MV-4-11 (cell line): ENCODE measurements around the gene PHF14.
"Not testable (repeated sequence)": the region's sequence is repeated elsewhere in the genome, so short reads cannot be mapped to it uniquely, and the experiment has no call there.

Experiments
- DNase-seq: peaks from one replicate; lab custom pipeline; 2025; lab: John Stamatoyannopoulos, UW

The PHF14 gene

DNA sequence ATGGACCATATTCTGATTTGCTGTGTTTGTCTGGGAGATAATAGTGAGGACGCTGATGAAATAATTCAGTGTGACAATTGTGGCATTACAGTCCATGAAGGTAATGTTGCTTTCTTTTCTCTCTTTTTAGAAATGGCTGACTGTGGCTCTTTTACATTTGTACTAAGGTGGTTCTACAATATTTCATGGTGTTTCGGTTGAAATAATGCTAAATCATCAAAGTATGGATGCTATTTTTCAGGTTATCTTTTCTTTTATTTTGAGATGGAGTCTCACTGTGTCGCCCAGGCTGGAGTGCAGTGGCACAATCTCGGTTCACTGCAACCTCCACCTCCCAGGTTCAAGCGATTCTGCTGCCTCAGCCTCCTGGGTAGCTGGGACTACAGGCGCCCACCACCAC, 17.1 kb downstream of the PHF14 start:
- not testable (repeated sequence) for DNase-seq

DNA sequence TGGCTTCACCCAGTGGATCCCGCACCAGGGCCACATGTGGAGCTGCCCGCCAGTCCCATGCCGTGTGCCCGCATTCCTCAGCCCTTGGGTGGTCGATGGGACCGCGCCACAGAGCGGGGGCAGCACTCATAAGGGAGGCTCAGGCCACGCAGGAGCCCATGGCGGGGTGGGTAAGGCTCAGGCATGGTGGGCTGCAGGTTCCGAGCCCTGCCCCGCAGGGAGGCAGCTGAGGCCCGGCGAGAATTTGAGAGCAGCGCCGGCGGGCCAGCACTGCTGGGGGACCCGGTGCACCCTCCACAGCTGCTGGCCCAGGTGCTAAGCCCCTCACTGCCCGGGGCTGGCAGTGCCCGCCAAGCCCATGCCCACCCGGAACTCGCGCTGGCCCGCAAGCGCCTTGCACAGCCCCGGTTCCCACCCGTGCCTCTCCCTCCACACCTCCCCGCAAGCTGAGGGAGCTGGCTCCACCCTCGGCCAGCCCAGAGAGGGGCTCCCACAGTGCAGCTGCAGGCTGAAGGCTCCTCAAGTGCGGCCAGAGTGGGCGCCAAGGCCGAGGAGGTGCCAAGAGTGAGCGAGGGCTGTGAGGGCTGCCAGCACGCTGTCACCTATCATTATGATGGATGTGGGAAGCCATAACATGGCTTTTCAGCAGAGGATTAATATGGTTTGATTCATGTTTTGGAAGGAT, 22.0 kb downstream of the PHF14 start:
- not testable (repeated sequence) for DNase-seq

DNA sequence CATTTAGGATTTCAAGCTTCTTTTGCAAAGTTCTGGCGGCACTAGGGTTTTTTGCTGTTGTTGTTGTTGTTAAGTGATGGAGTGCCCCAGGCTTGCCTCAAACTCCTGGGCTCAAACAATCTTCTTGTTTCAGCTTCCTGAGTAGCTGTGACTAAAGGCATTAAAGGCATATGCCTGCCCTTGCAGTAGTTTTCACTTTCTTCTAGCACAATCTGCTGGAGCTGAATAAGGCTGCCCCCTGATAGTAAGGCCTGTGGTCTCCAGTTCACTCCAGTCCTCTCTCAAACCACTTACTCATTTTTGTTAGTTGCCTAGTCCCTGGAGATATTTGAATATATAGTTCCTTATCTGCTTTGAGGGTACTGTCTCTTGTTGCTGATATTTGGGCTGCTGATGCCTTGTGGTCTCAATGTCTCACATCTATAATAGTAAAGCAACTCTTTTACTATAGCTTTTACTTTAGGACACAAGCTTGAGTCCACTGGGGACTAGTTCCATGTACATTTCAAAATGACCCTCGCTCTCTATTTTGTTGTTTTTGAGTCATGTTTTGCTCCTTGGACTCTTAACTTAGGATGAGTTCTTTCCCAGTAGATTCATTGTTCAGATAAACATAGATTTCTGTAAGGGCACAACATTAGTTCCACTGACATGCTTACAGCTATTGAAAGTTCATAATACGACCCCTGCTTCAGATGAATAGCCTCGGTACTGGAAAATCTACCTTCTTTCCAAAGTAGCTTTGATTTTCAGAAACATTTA, 25.5 kb downstream of the PHF14 start:
- DNase-seq, result no peak

DNA sequence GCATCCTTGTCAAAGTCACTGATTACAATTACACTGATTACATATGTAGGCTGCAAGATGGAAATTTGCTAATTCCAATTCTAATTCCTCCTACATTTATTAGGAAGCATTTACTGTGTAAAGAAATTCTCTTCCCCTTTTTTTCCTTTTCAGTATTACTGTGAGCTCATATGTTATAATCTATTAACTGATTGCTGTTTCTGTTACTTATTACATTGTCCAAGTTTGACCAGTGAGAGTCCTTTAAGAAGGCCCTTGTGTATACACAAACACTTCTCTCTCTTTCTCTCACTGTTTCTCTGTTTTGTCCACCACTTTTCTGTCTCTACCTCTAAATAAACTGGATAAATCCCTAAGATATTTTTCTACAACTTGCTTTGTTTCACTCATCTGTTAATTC, 31.5 kb downstream of the PHF14 start:
- no peak for DNase-seq

DNA sequence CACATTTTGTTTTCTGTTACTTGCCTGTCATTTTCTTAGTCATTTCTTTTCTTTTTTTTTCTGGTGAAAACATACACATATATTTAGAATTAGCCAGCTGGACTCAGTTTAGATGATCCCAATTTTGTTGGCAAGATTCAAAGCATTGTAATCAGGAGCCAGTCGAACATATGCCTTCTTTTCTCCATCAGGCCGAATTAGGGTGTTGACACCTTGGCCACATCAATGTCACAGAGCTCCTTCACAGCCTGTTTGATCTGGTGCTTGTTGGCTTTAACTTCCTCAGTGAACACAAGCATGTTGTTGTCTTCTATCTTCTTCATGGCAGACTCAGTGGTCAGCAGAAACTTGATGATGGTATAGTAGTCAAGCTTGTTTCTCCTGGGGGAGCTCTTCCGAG, 32.6 kb downstream of the PHF14 start:
- DNase-seq, result no peak

DNA sequence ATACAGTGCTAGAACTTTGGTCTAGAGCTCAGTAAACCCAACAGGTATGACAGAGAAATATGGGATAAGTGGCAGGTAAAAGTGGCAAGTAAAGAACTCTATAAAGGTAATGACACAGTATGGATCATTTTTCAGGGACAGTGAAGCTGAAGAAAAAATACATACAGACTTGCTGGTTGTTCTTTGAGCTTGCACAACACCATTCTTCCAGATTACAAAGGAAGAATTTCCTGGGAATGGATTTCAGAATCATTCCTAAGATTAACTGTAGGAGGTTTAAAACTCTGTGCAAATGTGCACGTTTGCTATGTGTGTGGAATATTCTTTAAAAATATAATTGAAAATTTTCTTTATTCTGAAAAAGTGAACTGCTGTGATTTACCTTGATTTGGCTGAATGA, 36.0 kb downstream of the PHF14 start:
- DNase-seq, result no peak

DNA sequence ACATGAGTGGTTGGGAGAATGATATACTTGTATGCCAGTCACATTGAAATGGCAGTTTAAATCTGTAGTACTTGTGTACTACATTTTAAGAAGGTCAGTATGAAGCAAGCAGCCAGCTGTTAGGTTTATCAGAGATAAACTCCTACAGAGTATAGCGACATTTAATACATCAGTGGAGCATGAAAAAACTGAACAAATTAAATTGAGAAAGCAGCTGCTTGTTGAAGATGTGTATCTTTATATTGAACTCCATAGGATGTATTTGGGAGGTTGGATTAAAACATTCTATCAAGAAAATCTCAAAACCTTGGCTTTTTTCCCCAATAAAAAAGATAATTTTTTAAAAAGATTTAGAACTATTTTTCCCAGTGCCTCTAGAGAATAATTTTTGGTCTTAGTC, 47.8 kb downstream of the PHF14 start:
- DNase-seq, result no peak

DNA sequence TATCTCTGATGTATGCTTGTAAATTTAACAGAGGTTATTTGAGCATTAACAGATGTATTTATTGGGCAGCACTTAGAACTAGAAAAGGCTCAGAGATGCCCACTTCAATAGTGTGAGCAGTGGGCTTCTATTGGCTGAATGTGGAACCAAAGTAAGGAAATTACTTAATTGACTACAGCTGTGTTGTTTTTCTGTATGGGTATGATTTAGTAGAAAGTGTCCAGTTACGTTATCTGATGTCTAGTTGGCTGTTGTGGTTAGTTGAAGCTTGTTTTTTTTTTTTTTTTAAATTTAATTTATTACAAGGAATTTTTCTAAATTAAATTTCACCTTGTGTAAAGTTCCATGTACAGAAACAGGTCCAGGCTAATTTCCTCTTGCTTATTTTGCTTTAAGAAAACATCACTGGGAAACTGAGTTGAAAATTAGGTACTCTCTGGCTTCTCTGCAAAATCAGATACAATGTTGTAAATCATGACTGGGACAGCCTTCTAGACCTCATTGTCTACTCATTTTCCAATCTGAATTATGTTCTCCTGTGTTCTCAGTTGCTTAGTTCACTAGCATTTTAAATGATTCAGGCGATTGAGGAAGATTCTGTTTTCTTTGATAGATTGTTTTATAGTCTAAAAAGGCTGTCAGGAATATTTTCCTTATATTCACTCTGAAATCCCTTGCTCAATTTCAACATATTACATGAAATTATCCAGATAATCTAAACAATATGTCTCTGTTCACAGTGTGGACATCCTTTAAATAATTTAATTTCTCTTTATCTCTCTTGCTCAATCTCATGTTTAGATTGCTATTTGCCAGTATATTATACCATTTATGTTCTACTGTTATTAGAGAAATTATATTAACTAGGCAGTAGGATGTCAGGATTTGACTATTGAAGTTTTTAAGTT, 53.0 kb downstream of the PHF14 start:
- no peak for DNase-seq

DNA sequence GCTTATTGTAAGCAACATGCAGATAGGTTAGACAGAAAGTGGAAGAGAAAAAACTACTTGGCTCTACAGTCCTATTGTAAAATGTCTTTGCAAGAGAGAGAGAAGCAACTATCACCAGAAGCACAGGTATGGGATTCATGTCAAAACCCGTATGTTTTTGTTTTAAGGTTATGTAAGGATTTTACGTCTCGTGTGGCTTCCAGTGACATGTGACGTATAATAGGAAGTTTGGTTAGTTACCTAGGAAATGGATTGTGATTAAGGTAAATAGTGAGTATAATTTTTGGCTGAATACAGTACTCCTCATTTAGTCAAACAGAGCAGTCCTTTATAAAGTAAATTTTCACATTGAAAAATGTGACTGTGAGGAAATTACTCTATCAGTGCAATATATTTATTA, 62.0 kb downstream of the PHF14 start:
- no peak for DNase-seq

DNA sequence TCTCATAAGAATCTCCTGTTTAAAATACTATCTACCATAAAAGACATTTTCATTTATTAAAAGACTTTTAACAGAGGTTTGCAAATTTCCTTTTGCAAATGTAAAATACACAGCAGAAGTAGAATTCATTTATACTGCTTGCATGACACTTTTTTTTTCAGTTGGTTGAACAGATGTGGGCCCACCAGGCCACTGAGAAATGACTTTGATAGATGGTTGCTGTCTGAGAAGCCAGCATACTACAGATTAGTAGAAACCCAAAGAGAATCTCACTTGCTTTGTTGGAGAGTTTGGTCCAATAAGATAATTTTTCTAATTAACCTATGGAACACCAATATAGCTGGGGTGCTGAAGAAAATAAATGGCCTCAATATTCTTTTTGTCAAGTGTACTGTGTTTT, 66.3 kb downstream of the PHF14 start:
- no peak for DNase-seq

DNA sequence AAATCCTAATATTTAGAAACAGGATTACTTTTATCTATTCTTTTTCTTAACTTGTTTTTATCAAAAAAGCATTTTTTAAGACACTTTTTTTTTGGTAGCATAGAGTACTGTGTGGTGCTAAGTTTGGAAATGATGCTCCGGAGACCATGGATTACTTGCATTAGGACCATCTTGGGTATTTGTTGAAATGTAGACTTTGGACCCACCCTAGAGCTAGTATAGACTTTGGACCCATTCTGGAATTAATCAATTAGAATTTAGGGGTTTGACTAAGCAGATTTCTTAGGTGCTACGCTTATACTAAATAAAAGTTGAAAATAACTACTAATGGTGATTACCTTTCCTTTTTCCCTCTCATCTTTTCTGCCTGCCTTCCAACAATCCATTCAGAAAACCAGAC, 80.4 kb downstream of the PHF14 start:
- no peak for DNase-seq

DNA sequence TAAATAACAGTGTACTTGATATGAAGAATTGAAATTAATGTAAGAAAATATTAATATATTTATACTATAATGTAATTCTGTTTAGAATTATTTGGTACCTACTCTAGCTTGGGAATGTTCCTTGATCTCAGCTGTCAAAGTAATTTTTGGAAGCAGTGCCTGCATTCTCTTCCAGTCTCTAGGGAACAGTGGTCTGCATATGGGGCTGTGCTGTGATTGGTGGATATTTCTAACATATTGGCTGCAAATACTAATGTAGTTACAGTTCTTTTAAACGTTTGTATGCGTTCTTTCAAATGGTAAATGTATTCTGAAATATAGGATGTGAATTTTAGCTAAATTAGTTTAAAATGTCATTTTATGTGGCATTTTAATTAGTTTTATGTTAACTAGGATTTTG, 87.2 kb downstream of the PHF14 start:
- DNase-seq, result no peak

DNA sequence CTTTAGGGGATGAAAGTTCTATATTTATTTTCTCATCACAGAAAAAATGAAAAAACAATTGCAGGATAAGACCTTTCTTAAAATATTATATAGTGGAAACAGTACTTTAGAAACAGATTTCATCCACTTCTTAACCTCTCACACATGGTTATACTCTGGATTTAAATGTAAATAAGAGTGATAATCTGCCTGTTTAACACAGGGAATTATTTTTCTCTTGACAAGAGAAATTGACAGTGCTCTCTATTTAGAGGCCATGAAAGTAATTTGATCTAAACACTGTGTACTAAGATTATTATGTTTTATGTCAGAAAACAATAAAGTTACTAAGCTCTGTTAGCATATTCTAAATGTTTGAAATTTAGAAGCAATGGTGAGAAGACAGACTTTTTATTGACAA, 88.4 kb downstream of the PHF14 start:
- no peak for DNase-seq

DNA sequence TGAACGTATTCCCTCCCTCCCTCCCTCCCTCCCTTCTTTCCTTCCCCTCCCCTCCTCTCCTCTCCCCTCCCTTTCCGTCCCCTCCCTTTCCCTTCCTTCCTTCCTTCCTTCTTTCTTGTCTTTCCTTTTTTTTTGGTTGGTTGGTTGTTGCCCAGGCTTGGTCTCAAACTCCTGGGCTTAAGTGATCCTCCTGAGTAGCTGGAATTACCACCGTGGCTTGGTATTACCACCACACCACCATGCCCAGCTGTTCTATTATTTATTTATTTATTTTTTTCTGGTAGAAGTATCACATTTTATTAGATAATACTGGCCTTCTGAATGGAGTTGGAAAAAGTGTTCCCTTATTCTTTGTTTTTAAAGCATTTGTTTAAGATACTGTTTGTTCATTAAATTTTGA, 95.9 kb downstream of the PHF14 start:
- DNase-seq, result no peak

DNA sequence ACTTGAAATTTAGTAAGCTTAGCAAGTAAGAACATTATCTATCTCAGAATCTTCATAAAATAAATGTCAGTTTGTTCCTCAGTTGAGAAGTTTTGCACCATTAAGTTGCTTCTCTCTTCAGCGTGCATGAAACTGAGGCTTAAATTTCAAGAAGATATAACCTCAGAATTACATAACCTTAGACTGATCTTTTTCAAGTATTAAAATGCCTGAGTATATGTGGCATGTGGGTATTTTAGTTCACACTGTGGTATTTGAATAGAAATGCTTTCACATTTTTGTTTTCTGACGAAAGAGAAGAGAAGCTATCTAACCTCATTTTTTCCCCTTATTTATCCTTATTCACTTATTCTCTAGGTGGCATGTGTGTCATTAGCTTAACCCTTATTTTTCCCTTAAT, 104.1 kb downstream of the PHF14 start:
- DNase-seq, result peak; percentile 42

DNA sequence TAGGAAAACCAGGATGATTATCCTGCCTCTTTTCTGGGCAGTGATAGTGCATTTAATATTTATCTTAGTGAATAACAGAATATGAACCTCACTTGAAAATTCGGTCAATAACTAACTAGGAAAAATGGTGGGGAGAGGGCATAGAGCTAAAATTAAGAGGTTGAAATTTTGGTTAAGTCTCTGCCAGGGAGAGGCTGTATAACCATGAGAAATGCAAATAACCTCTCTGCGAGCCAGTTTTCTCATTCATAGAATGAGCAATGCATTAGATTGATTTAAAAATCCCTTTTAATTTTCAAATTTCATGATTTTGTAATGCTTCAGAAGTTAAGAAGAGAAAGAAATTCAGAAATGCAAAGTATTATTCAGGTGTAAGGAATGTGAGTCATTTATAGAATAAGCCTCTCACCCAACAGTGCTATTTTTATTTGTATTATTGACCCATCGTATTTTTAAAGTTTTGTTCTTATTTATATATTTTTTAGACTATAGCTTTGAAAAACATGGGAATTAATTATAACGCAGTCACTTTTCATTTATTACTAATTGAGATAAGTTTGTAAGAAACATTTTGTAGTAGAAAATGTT, 104.7 kb downstream of the PHF14 start:
- DNase-seq, result no peak

DNA sequence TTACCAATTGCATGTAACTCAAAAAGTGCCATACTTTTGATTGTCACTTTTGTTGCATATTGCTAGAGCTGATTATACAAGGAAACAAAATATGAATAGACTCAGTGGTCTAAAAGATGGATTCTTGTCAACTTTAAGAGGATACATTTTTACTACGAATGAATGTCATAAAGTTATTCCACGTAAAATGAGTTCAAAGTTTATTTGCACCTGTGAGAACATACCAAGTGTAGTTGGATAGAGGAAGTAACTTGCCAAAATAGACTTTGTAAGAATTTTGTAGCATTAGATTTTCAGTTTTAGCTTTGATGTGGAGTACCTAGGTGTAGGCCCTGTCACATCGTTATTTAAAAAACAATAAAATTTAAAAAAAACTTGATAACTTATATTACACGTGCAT, 106.2 kb downstream of the PHF14 start:
- no peak for DNase-seq

DNA sequence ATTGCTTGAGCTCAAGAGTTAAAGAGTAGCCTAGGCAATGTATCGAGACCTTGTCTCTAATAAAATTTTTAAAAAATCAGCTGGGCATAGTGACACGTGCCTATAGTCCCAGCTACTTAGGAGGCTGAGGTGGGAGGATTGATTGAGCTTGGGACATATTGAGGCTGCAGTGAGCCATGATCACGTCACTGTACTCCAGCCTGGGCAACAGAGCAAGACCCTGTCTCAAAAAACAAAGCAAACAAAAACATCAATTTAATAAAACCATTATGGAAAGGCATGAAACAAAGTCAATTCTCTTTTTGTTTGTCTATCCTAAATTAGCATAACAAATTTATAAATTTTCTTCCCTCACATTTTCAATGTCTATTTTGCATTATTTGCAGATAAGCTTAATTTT, 108.4 kb downstream of the PHF14 start:
- DNase-seq, result no peak

DNA sequence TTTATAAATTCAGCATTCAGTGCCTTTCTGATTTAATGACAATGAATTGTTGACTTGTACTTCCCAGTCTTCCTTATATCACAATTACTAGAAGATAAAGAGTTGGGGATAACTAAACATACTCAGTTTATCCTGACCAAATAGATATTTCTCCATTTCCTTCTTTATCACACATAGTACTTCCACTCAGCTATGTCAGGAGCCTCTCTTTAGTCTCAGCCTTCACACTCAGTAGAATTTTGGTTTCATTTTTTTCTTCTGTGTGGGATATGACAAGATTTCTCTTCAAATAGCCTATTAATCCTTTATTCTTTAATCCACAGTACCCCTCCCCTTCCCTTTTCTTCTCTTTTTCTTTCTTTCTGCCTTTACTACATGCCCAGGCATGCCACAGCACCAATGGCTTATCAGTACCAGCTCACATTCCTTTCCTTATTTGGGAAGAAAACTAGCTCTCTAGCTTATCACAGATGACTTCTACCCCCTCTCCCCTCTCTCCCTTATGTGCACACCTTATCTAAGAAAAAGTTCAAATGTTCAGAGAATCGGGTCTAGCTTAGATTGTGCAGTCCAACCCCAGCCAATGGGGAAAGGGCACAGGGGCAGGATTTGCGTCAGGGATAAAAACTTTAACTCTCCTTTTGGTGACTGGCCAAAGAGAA, 109.0 kb downstream of the PHF14 start:
- no peak for DNase-seq

DNA sequence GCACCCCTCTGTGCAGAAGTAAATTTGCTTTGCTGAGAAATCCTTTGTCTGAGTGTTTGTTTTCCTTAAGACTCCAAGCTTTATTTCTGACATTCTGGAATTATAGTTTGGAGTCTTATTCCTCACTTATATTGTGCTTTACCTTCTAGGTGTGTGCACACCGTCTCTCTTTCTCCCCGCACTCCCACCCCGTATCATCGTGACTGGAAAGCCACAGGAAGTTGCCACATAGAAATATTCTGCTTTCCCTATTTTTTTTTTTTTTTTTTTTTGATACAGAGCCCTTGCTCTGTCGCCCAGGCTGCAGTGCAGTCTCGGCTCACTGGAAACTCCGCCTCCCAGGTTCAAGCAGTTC, 109.5 kb downstream of the PHF14 start:
- no peak for DNase-seq

DNA sequence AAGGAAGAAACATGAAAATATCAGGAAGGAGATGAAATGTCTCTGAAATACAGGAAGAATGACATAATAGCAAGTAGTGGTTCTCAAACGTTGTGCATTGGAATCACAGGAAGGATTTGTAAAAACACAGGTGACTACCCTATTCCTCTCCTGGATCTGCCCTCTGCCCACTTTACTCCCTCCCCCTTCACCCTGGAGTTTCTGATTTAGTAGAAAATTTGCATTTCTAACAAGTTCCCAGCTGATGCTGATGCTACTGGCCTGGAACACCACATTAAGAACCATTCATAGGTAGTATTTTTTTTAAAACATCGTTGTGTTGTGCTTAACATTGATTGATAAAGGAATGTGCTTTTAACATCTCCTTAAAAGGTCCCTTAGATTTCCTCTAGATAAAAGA, 130.9 kb downstream of the PHF14 start:
- no peak for DNase-seq

DNA sequence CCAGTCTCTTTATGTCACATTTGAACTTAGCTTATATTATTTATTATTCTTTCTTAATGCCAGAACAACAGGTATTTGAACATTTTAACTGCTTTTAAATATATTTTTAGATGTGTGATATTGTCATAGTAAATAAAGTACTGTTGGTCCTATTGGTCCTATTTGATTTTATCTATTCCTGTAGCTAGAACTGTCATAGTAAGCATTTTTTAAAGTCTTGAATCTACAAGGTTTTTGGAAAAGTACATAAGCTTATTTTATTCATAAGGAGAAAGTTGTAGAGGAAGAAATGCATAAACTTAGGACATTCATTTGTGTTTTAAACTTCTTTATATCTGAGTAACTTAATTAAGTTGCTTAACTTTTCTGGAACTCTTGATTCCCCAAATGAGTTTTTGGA, 136.0 kb downstream of the PHF14 start:
- no peak for DNase-seq
